ENCODE data around the gene SLC22A1. TPM values are rescaled to one million over a fixed set of nuclear protein-coding genes. Genes with fewer than 3 reads are reported as not detected.
A peak's percentile ranks its signal among the peaks of the same experiment; 100 is the strongest.

Gene SLC22A1
- 1 to 10 TPM; 1.5 to 3.1 TPM for total RNA-seq
- long read RNA-seq, result 0 reads

- no peak for ATAC-seq
- peak in 1 of 2 donors; percentile 9 for DNase-seq
- intact Hi-C loops (cut with DNase I, micrococcal nuclease), result no loop called here
These were observed at the start of gene SLC22A1 for GRCh38 chr6:160121558-160121957. Gene SLC22A1, plus strand, starts transcription at chr6:160121815. Its CDS starts 121 bp downstream, at chr6:160121936.

GRCh38 chr6:160073272-160073671 lies 48.3 kb upstream of the SLC22A1 start:
- no peak for DNase-seq
- ATAC-seq, result no peak
- intact Hi-C loops (cut with DNase I, micrococcal nuclease), result no loop called here

- no peak for DNase-seq
- intact Hi-C loops (cut with DNase I, micrococcal nuclease), result no loop called here
- ATAC-seq, result no peak
These were observed 45.6 kb upstream of the SLC22A1 start for GRCh38 chr6:160076009-160076408.

- intact Hi-C loops (cut with DNase I, micrococcal nuclease), result no loop called here
- DNase-seq, result no peak
- no peak for ATAC-seq
These were observed 44.6 kb upstream of the SLC22A1 start for GRCh38 chr6:160077024-160077423.

- ATAC-seq (no peak), DNase-seq (no peak)
- intact Hi-C loops (cut with DNase I, micrococcal nuclease), result no loop called here
These were observed 44.1 kb upstream of the SLC22A1 start for GRCh38 chr6:160077526-160077925.

GRCh38 chr6:160078883-160079685 lies 42.5 kb upstream of the SLC22A1 start:
- no peak for ATAC-seq
- no peak for DNase-seq
- intact Hi-C loops (cut with DNase I, micrococcal nuclease), result no loop called here

GRCh38 chr6:160079686-160080043 lies 42.0 kb upstream of the SLC22A1 start:
- ATAC-seq (no peak), DNase-seq (no peak)
- intact Hi-C loops (cut with DNase I, micrococcal nuclease), result no loop called here

GRCh38 chr6:160080097-160080496 lies 41.5 kb upstream of the SLC22A1 start:
- intact Hi-C loops (cut with DNase I, micrococcal nuclease), result no loop called here
- ATAC-seq (no peak), DNase-seq (no peak)

- DNase-seq (no peak), ATAC-seq (no peak)
- intact Hi-C loops (cut with DNase I, micrococcal nuclease), result no loop called here
These were observed 40.2 kb upstream of the SLC22A1 start for GRCh38 chr6:160081398-160081797.

- no peak for ATAC-seq
- no peak for DNase-seq
- intact Hi-C loops (cut with DNase I, micrococcal nuclease), result no loop called here
These were observed 39.0 kb upstream of the SLC22A1 start for GRCh38 chr6:160082627-160083026.

- DNase-seq (no peak), ATAC-seq (no peak)
- intact Hi-C loops (cut with DNase I, micrococcal nuclease), result no loop called here
These were observed 37.3 kb upstream of the SLC22A1 start for GRCh38 chr6:160084198-160084776.

GRCh38 chr6:160085226-160085625 lies 36.4 kb upstream of the SLC22A1 start:
- no peak for DNase-seq
- intact Hi-C loops (cut with DNase I, micrococcal nuclease), result loop anchor here in 1 of 2 donors (5.0 kb wide), 1 partner anchor 372 kb away; no protein-coding TSS in a partner anchor
- peak; percentile 73 for ATAC-seq

GRCh38 chr6:160085713-160086505 lies 35.7 kb upstream of the SLC22A1 start:
- intact Hi-C loops (cut with DNase I, micrococcal nuclease), result loop anchor here in 1 of 2 donors (5.0 kb wide), 1 partner anchor 371 kb away; no protein-coding TSS in a partner anchor
- ATAC-seq, result peak; percentile 83

GRCh38 chr6:160086754-160087153 lies 34.9 kb upstream of the SLC22A1 start:
- intact Hi-C loops (cut with DNase I, micrococcal nuclease), result loop anchor here in 1 of 2 donors (5.0 kb wide), 1 partner anchor 371 kb away; no protein-coding TSS in a partner anchor
- ATAC-seq (no peak), DNase-seq (no peak)

More at GRCh38 chr6:160085713-160086505, 35.7 kb upstream of the SLC22A1 start:
- peak; percentile 77 to 78 for DNase-seq

- peak; percentile 40 for ATAC-seq
- peak; percentile 58 to 81 for DNase-seq
These were observed 33.4 kb upstream of the SLC22A1 start for GRCh38 chr6:160088069-160088783.

GRCh38 chr6:160088784-160089533 lies 32.7 kb upstream of the SLC22A1 start:
- ATAC-seq (no peak), DNase-seq (no peak)
- intact Hi-C loops (cut with DNase I, micrococcal nuclease), result loop anchor here in 1 of 2 donors (5.0 kb wide), 1 partner anchor 368 kb away; no protein-coding TSS in a partner anchor

More at GRCh38 chr6:160088069-160088783, 33.4 kb upstream of the SLC22A1 start:
- intact Hi-C loops (cut with DNase I, micrococcal nuclease), result loop anchor here in 1 of 2 donors (5.0 kb wide), 1 partner anchor 369 kb away; no protein-coding TSS in a partner anchor

- no peak for DNase-seq
- no peak for ATAC-seq
- intact Hi-C loops (cut with DNase I, micrococcal nuclease), result loop anchor here in 1 of 2 donors (5.0 kb wide), 1 partner anchor 368 kb away; no protein-coding TSS in a partner anchor
These were observed 32.1 kb upstream of the SLC22A1 start for GRCh38 chr6:160089534-160089897.
